ENCODE data around the gene USH2A.

DNA sequence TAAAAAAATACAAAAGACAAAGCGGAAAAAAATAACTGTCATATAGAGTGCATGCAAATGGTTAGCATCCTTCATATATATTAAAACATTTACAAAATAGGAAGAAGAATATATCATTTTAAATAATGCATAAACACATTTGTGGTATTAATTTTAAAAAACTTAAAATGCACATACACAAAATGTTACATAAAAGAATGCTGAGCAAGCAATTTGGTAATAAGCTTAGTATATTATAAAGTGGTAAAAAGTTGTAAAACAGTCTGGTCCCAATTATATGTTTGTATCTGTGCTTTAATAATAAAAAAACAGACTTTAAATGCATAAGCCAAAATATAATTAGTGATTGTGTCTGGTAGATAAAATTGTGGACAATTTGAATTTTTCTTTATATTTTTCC lies 394.6 kb downstream of the USH2A start:
- TF ChIP-seq, protein P1, sequence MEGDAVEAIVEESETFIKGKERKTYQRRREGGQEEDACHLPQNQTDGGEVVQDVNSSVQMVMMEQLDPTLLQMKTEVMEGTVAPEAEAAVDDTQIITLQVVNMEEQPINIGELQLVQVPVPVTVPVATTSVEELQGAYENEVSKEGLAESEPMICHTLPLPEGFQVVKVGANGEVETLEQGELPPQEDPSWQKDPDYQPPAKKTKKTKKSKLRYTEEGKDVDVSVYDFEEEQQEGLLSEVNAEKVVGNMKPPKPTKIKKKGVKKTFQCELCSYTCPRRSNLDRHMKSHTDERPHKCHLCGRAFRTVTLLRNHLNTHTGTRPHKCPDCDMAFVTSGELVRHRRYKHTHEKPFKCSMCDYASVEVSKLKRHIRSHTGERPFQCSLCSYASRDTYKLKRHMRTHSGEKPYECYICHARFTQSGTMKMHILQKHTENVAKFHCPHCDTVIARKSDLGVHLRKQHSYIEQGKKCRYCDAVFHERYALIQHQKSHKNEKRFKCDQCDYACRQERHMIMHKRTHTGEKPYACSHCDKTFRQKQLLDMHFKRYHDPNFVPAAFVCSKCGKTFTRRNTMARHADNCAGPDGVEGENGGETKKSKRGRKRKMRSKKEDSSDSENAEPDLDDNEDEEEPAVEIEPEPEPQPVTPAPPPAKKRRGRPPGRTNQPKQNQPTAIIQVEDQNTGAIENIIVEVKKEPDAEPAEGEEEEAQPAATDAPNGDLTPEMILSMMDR (IDR thresholded peaks at IDR 0.05; ENCODE audit: borderline replicate concordance, extremely low read depth, low read length, poor library complexity, severe bottlenecking), result no peak
- no peak for TF ChIP-seq EZH2 (IDR thresholded peaks at IDR 0.05; ENCODE audit: borderline replicate concordance, low read depth, low read length, severe bottlenecking)

Measured in DND-41 (cell line).